Keratinocyte (primary cell): Measurements from ENCODE around the gene PARP3. TPM values are rescaled to one million over a fixed set of nuclear protein-coding genes. Genes with fewer than 3 reads are reported as not detected.

Experiments
- DNase-seq: peaks from one replicate; pipeline ENCODE4 v3.0.0-alpha.2; 2011; ENCODE audit warnings: low read depth, missing footprints, low spot score
- FAIRE-seq: peaks from 2 replicates; lab custom pipeline; 2011; peaks lifted over from hg19 to GRCh38; lab: Jason Lieb, UNC
- H2AFZ ChIP-seq: 2 replicates; pipeline ENCODE4 v1.6.0; 2012; ENCODE audit warnings: low read length, control low read depth, inconsistent platforms; ENCODE audit not compliant: control insufficient read depth
- H3K27ac ChIP-seq: 2 replicates; pipeline ENCODE4 v1.5.1; 2011; ENCODE audit warnings: low read length; ENCODE audit not compliant: control insufficient read depth, insufficient read depth
- H3K27me3 ChIP-seq: 3 replicates; pipeline ENCODE4 v1.6.0; 2011; ENCODE audit warnings: low read length; ENCODE audit not compliant: control insufficient read depth, insufficient read depth; ENCODE audit errors: extremely low read depth
- H3K36me3 ChIP-seq, 2 experiments: 2 replicates in 1 of 2; 3 replicates in 1 of 2; pipeline ENCODE4 v1.5.1; 2011; ENCODE audit warnings: low read length in 2 of 2, mild to moderate bottlenecking in 1 of 2; ENCODE audit not compliant: control insufficient read depth in 2 of 2, insufficient read depth in 2 of 2; ENCODE audit errors: extremely low read depth in 1 of 2
- H3K4me1 ChIP-seq: 3 replicates; pipeline ENCODE4 v1.5.1; 2011; ENCODE audit warnings: low read length; ENCODE audit not compliant: control insufficient read depth, insufficient read depth; ENCODE audit errors: extremely low read depth
- H3K4me2 ChIP-seq: 3 replicates; pipeline ENCODE4 v1.6.0; 2011; ENCODE audit warnings: low read depth, low read length; ENCODE audit not compliant: control insufficient read depth, insufficient read depth; ENCODE audit errors: extremely low read depth
- H3K4me3 ChIP-seq, 3 experiments: fragments of 200-600 bp in 1 of 3; sonication (generic) in 1 of 3; 2 replicates in 2 of 3; 3 replicates in 1 of 3; pipeline ENCODE4 v1.5.1; 2011 to 2016; ENCODE audit warnings: low read length in 3 of 3, mild to moderate bottlenecking in 3 of 3, control low read depth in 2 of 3, inconsistent platforms in 1 of 3, low read depth in 1 of 3, mixed read lengths in 1 of 3, mixed run types in 1 of 3, moderate library complexity in 1 of 3; ENCODE audit not compliant: control insufficient read depth in 2 of 3, insufficient read depth in 2 of 3; ENCODE audit errors: extremely low read depth in 1 of 3
- H3K79me2 ChIP-seq: 2 replicates; pipeline ENCODE4 v1.6.0; 2012; ENCODE audit warnings: low read length; ENCODE audit not compliant: control insufficient read depth, insufficient read depth
- H3K9ac ChIP-seq: 3 replicates; pipeline ENCODE4 v1.6.0; 2011; ENCODE audit warnings: low read length; ENCODE audit not compliant: control insufficient read depth, insufficient read depth; ENCODE audit errors: extremely low read depth
- H3K9me1 ChIP-seq: 3 replicates; pipeline ENCODE4 v1.6.0; 2011; ENCODE audit warnings: low read length; ENCODE audit not compliant: control insufficient read depth, insufficient read depth; ENCODE audit errors: extremely low read depth
- H3K9me3 ChIP-seq: 2 replicates; pipeline ENCODE4 v1.5.1; 2012; ENCODE audit warnings: low read depth, low read length; ENCODE audit not compliant: control insufficient read depth
- H4K20me1 ChIP-seq: 3 replicates; pipeline ENCODE4 v1.6.0; 2011; ENCODE audit warnings: low read length; ENCODE audit not compliant: control insufficient read depth, insufficient read depth; ENCODE audit errors: extremely low read depth
- EZH2 ChIP-seq: IDR thresholded peaks from one replicate; pipeline ENCODE4 v1.6.1; 2012; ENCODE audit warnings: inconsistent platforms, mild to moderate bottlenecking, low read length, moderate library complexity
- dilution Hi-C: fragments of 300-500 bp; cut with MboI; formaldehyde crosslinking; loops from one replicate; pipeline ENCODE4 v1.7.0; 2020; ENCODE audit warnings: low sequenced_read_pairs; ENCODE audit not compliant: extremely low pct_ligation_motif_present
- polyA plus RNA-seq, 5 experiments: library from polyadenylated mRNA; depleted of rRNA in 3 of 5; stranded (reverse) in 3 of 5; stranded (forward) in 1 of 5; unstranded in 1 of 5; fragments of >200 nt; gene quantifications; 1 replicate in 1 of 5; 2 replicates in 3 of 5; 3 replicates in 1 of 5; pipeline versions ENCODE4 v1.2.1 to v1.2.3, GENCODE V29; 2011 to 2012; ENCODE audit warnings: missing spikeins in 2 of 5, low read depth in 1 of 5, low replicate concordance in 1 of 5
- TF ChIP-seq, protein P1 (sequence below), 3 experiments: IDR thresholded peaks in 1 of 3; conservative IDR thresholded peaks in 1 of 3; optimal IDR thresholded peaks in 1 of 3; 2 replicates in 2 of 3; 3 replicates in 1 of 3; pipeline versions ENCODE3 to v1.5.1; 2011; ENCODE audit warnings: low read length in 3 of 3, mild to moderate bottlenecking in 3 of 3, moderate library complexity in 2 of 3, control low read depth in 1 of 3, inconsistent platforms in 1 of 3; ENCODE audit not compliant: insufficient read depth in 2 of 3; ENCODE audit errors: extremely low read depth in 1 of 3

The PARP3 gene
- polyA plus RNA-seq, 1 donor (not counting 4 experiments of a cell fraction or from before 2014, with no cell fraction given) = 6.4 TPM

DNA sequence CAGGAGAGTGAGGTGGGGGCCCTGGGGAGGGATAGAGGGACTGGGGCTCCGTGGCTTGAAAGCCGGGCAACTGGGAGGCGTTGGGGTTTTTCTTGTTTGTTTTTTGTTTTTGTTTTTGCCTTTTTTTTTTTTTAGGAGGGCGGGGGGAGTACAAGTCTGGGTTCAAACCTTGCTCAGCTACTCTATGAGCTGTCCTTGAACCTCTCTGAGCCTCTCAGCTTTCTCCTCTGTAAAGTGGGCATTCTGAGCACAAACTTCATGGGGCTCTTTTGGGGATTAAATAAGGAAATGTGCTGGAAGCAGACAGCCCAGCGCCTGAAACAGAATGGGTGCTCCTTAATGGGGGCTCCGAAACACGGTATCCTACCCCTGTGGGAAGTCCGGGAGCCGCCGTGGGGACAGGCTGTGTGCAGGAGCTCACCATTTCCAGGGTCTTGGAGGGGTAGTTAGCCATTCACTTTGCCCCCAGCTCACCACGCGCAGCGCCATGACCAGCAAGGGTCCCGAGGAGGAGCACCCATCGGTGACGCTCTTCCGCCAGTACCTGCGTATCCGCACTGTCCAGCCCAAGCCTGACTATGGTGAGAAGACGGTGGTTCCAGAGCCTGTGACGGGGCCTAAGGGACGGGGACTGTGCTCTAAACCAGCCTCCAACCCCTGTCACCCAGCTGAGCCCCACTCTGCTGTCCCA, 41.6 kb downstream of the PARP3 start:
- dilution Hi-C loops = no loop called here

DNA sequence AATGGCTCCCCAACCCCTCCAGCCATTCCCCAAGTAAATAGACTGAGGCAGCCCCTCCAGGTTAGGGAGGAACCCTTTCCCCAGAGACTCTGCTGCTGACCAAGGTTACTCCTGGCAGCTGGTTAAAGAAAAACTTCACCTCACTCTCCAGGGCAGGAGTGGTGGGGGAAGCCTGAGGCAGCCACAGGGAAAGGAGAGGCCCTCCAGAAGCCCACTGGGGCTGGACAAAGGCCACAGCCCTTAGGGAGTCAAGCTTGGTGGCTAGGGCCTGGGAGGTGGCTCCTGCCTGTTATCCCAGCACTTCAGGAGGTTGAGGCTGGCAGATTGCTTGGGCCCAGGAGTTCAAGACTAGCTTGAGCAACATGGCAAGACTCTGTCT, 42.1 kb downstream of the PARP3 start:
- Histone ChIP-seq H3K9me3 (no peaks in the 10 kb centered on the region), H2AFZ (no peak overlapping the region), H3K4me2 (peak overlapping the region; percentile 88), H3K9ac (peak overlapping the region; percentile 86), H3K4me3 (peak overlapping the region in 2 of 3 experiments; percentile 48 to 77), H3K36me3 (peaks cover 1 to 2% of the 10 kb centered on the region in 2 experiments), H4K20me1 (no peaks in the 10 kb centered on the region), H3K9me1 (no peaks in the 10 kb centered on the region), H3K27ac (no peak overlapping the region), H3K27me3 (no peaks in the 10 kb centered on the region), H3K79me2 (peaks cover 4% of the 10 kb centered on the region), H3K4me1 (peaks cover 14% of the 10 kb centered on the region)
- TF ChIP-seq EZH2 = no peak
- TF ChIP-seq, protein P1, sequence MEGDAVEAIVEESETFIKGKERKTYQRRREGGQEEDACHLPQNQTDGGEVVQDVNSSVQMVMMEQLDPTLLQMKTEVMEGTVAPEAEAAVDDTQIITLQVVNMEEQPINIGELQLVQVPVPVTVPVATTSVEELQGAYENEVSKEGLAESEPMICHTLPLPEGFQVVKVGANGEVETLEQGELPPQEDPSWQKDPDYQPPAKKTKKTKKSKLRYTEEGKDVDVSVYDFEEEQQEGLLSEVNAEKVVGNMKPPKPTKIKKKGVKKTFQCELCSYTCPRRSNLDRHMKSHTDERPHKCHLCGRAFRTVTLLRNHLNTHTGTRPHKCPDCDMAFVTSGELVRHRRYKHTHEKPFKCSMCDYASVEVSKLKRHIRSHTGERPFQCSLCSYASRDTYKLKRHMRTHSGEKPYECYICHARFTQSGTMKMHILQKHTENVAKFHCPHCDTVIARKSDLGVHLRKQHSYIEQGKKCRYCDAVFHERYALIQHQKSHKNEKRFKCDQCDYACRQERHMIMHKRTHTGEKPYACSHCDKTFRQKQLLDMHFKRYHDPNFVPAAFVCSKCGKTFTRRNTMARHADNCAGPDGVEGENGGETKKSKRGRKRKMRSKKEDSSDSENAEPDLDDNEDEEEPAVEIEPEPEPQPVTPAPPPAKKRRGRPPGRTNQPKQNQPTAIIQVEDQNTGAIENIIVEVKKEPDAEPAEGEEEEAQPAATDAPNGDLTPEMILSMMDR (optimal IDR thresholded peaks at IDR 0.05 in 1 of 3, IDR thresholded peaks at IDR 0.05 in 1 of 3, conservative IDR thresholded peaks at IDR 0.05 in 1 of 3; ENCODE audit: extremely low read depth in 1 of 3, insufficient read depth in 2 of 3, low read length in 3 of 3) = no peak
- FAIRE-seq (no peak), DNase-seq (no peak)
- dilution Hi-C loops = no loop called here

More for the DNA sequence above, 41.6 kb downstream of the PARP3 start:
- H3K27me3 ChIP-seq = no peaks in the 10 kb centered on the region
- H3K4me3 ChIP-seq = peak overlapping the region; percentile 48 to 77 (median 77)
- FAIRE-seq (no peak), DNase-seq (no peak)
- H3K4me2 ChIP-seq = peak overlapping the region; percentile 88
- H3K9me1 ChIP-seq = no peaks in the 10 kb centered on the region
- H3K36me3 ChIP-seq = peaks cover 0 to 2% of the 10 kb centered on the region in 2 experiments
- H3K9ac ChIP-seq = peak overlapping the region; percentile 86
- H4K20me1 ChIP-seq = no peaks in the 10 kb centered on the region
- H3K9me3 ChIP-seq = no peaks in the 10 kb centered on the region
- peak overlapping the region; percentile 60 for H2AFZ ChIP-seq
- H3K27ac ChIP-seq = peak overlapping the region; percentile 68
- peaks cover 14% of the 10 kb centered on the region for H3K4me1 ChIP-seq
- H3K79me2 ChIP-seq = peaks cover 4% of the 10 kb centered on the region
- TF ChIP-seq, protein P1 (optimal IDR thresholded peaks at IDR 0.05 in 1 of 3, IDR thresholded peaks at IDR 0.05 in 1 of 3, conservative IDR thresholded peaks at IDR 0.05 in 1 of 3; ENCODE audit: extremely low read depth in 1 of 3, insufficient read depth in 2 of 3, low read length in 3 of 3) = no peak
- TF ChIP-seq EZH2 = no peak
